GM19025 (cell line): ENCODE results near the gene GLRX5.
A peak's percentile ranks its signal among the peaks of the same experiment; 100 is the strongest.

ENCODE experiments used
- ATAC-seq: cut with Tn5 transposase; IDR thresholded peaks from one replicate; pipeline ENCODE4 v1.9.1; 2021; ENCODE audit warnings: mild to moderate bottlenecking, low read depth, moderate library complexity; ENCODE audit not compliant: unreplicated experiment

GLRX5 gene

DNA sequence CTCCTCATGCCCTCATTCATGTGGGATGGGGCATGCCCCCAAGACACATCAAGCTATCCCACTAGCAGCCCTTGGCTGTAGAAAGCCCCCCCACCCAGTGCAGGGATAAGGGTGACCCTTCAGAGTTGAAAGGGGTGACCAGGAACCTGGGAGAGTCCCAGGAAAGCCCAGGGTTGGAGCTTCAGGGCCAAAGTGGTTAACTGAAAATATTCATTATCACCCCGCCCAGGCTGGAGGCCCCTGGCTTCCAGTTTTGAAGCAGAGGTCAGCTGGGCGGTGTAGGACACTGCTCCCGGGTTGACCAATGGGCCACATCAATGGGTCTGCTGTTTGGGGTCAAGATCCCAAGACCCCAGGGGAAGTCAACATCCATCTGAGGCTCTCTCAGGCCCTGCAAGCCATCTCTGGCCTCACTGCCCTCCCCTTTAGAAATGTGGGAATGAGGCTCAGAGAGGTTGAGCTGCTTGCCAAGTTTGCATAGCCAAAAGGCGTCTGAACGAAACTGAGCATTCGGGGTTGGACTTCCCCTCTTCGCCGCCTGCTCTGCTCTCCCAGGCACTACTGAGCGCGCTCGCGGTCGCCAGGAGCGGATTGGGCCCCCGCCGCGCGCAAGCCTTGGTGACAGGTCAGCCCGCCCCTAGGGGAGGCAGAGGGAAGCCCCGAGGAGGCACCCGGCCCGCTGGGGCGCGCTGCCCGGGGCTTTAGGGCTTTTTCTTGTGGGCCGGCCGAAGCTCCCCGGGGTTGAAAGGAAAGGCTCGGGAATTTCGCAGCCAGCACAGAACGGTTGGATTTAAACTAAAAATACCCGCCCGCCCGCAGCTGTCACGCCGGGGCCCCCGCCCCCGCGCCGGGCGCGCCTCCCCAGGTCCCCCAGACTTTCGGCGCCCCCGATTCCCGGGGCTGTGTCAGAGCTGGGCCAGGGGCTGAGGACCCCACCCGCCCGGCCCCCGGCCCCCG lies 19.0 kb upstream of the GLRX5 start:
- peak; percentile 80 for ATAC-seq

- ATAC-seq, result peak; percentile 47
Observed at GRCh38 chr14:95516554-95517181, 18.2 kb upstream of the GLRX5 start, which contains the start of gene SYNE3. TSS of gene SYNE3 (minus strand) at chr14:95516650. CDS start at chr14:95475821, 40,829 bp downstream.

- no peak for ATAC-seq
Observed at GRCh38 chr14:95518045-95518751, 16.7 kb upstream of the GLRX5 start.

DNA sequence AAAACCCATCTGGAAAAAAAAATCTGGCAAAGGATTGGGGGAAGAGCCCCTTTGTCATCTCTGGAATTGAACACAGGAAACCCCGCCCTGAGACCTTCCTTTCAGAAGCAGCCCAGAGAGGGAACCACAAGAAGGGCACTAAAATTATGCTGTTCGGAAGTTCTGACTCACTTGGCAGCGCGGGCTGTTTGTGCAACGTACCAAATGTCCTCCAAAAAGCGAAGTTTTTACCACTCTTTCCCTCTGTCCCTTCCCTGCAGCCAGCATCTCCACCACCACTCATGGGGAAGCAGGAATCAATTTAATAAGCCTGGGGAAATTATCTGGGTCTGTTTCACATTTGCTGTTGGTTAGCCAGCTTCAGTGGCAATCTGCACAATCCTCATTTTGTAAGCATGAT lies 15.2 kb upstream of the GLRX5 start:
- no peak for ATAC-seq

DNA sequence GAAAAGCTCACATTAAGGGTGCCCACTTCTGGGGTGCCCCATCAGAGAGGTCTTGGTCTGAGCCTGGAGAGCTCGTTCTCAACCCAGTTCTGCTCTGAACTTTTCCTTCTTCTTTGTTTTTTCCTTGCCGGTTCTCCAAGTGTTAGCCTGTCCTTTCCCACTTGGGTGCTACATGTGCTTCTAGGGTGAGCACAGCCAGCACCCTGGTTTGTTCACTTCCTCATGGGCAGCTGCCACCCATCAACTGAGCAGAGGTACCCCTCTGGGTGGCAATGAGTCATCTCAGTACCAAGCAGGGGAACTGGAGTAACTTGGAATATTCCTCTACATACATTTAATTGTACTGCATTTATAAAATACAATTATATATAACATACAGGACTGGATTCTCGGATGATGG lies 14.5 kb upstream of the GLRX5 start:
- ATAC-seq, result no peak

DNA sequence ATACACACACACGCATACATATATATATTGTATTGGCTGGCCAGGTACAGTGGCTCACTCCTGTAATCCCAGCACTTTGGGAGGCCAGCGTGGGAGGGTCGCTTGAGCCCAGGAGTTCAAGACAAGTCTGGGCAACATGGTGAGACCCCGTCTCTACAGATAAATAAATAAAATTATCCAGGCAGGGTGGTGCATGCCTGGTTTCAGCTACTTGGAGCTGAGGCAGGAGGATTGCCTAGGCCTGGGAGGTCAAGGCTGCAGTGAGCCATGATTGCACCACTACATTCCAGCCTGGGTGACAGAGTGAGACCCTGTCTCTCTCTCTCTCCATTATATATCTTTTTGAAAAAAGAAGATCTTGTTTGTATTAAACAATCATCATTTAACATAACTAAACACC lies 13.8 kb upstream of the GLRX5 start:
- ATAC-seq, result no peak

DNA sequence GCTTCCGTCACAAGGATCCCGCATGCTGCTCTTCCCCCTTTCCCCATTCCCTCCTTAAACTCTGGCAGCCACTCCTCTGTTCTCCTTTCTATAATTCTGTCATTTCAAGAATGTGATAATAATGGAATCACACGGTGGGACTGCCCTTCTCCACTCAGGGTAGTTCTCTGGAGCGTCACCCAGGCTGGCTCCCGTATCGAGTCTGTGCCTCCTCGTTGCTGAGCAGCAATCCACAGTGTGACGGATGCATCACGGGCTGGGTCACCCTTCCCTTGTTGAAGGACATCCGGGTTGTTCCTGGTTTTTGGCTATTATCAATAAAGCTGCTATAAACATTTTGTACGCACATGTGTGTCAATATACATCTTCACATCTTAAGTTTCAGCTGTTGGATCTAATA lies 12.7 kb upstream of the GLRX5 start:
- ATAC-seq, result no peak

DNA sequence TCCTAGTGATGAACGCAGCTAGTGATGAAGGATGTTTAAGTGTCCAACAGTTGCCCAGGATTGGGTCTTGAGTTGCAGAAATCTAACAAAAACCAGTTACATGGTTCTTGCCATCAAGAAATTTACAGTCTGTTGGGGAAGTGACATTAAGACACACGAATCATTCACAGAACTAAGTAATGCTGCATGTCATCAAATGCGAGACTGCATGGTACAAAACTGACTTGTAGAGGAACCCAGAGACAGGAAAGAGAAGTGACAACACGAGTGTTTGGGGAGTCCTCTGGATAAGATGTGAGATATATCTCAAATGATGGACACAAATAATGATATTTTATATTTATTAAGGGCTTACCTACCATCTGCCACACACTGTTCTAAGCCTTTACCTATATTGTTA lies 12.3 kb upstream of the GLRX5 start:
- no peak for ATAC-seq

- no peak for ATAC-seq
Observed at GRCh38 chr14:95523051-95523814, 11.6 kb upstream of the GLRX5 start.

DNA sequence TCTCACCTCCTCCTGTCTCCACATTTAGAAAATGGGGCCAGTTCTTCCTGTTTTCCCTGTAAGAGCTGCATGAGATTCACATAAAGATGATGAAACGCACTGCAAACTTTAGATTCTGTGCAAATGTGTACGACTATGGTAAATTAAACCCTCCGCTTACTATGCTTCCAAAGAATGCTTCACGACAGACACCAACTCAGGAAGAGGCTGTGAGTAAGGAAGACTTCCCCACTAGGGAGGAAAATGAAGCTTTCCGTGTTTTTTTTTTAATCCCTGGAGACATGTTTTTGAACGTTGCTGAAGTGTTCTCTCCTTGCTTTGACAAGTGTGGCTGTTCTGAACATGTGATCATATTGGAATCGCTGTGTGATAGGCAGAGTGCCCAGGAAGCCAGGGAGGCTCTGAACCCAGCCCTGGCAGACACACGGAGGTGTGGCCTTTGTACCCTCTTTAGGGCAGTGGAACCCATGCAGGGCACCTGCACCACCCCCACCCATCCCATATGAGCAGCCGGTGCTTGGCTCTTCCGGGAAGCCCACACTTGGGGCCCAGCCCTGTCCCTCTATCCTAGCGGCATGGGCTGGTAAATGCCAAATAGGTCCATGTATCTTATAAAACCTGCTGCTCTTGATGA lies 10.9 kb upstream of the GLRX5 start:
- ATAC-seq, result no peak

GRCh38 chr14:95524706-95525512 lies 9.9 kb upstream of the GLRX5 start:
- no peak for ATAC-seq

DNA sequence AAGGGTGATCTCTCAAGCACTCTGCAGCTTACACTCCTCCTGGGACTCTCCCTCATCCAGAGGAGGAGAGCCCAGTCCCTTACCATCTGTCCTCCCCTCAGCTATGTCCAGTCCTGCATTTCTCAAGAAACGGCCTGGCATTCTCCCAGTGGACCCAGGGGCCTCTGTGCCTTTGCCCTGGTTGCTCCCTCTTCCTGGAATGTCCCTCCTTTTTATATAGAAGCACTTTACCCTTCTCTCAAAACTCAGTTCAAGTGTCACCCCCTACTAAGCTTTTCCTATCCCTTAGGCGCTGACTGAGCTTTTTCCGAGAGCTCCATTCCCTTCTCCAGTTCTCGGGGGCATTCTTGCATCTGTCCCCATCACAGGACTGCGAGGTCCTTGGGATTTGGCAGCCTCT lies 8.9 kb upstream of the GLRX5 start:
- no peak for ATAC-seq

GRCh38 chr14:95526483-95527386 lies 8.1 kb upstream of the GLRX5 start:
- ATAC-seq, result no peak

DNA sequence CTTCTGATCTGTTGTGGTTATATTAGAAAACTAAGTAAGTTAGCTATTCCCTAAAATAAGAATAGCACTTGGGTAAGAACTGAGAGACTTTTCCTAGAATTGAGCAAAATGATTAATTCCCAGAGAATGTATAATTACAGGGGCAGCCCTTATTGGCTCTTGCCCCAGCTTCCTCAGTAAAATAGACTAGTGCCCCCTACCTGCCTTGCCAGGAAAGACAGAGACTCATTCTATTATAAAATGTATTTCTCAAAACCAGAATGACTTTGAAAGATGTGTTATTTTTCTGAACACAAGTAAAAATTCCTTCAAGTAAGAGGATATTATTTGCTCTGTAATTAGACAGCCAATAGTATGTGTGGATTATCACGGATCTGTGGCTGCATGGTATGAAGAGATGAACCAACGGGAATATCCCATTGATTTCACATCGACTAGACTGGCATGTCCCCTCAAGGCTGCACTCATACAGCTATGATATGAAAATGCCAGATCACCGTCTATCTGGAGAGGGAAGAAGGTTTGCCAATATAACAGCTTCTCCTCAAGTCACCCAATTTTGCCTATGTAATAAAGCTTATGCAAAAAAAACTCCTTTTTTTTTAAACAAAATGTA lies 7.4 kb upstream of the GLRX5 start:
- ATAC-seq, result no peak

DNA sequence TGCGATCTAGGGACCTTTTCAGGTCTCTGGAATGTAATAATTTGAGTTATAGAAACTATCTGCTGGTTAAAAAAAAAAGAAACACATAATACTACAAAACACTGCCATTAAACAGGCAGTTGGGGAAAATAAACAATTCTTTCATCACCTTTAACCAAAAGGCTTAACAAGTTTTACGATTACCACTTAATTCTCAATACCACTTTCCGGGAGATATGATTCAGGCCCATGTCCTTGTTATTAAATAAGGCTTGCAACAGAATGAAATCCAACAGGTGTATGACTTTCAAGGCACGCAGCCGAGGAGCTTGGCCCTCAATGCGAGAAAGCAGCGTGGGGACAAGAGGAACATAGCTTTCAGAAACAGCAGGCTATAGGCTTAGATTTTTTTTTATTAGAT lies 5.6 kb upstream of the GLRX5 start:
- no peak for ATAC-seq

- no peak for ATAC-seq
Observed at GRCh38 chr14:95530473-95531276, 4.2 kb upstream of the GLRX5 start.

- ATAC-seq, result no peak
Observed at GRCh38 chr14:95531473-95531872, 3.4 kb upstream of the GLRX5 start.
